AG08396 (cell line): Measurements from ENCODE around the gene FGR.
A peak's percentile ranks its signal among the peaks of the same experiment; 100 is the strongest.

Experiments
- DNase-seq: peaks from one replicate; pipeline ENCODE4 v3.0.0; 2012; ENCODE audit warnings: low spot score, mixed read lengths

FGR gene

DNA sequence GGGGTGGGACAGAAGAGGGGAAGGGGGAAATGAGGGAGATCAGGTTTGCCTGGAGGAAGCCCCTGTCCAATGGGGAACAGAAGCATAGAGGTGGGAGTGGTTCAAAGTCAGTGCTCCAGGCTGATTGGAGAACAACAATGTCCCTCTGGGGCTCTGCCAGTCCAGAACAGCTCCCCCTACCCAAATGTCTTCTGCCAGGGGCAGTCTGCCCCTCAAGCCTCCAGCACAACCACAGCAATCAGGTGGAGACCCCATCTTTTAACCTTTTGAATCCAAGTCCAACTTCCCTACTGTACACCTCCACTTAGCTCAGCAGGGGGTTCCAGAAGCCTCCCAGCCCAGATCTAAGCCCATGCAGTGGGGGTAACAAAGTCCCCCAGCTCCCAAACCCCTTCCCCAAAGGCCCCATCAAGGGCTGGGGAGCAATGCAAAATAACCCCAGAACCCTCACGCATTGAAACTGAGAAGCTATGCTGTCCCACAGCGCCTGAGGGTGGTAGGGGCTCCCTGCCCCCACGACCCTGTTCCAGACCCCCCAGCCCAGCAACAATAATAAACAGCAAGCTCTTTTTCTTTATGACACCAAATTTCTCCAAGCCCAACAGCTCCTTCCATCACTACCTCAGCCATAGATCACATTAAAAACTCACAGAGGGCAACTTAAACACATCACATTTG, 34.3 kb downstream of the FGR start:
- DNase-seq: no peak

- DNase-seq: no peak
Observed at GRCh38 chr1:27599605-27600497, 35.1 kb downstream of the FGR start.

- peak; percentile 84 for DNase-seq
Observed at GRCh38 chr1:27598902-27599528, 36.0 kb downstream of the FGR start.

GRCh38 chr1:27598295-27598687, 36.7 kb downstream of the FGR start:
- DNase-seq: no peak

GRCh38 chr1:27597516-27598294, 37.3 kb downstream of the FGR start:
- no peak for DNase-seq

DNA sequence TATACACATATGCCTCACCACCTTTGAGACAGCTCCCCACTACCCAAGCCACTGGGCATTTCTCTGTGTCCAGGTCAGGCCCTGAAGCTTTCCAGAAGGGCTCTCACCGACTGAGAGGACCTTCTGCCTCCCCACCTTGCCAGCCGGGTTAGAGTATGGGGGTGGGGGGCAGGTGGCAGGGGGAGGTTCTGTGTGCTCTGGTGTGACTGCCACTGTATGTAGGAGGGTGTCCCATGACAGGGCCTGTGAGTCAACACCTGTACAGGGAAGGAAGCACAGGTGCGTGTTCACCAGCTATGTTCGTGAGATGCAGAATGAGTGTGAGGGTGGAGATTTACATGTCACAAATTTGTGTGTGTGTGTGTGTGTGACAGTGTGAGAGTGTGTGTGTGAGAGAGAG, 38.0 kb downstream of the FGR start:
- no peak for DNase-seq

DNA sequence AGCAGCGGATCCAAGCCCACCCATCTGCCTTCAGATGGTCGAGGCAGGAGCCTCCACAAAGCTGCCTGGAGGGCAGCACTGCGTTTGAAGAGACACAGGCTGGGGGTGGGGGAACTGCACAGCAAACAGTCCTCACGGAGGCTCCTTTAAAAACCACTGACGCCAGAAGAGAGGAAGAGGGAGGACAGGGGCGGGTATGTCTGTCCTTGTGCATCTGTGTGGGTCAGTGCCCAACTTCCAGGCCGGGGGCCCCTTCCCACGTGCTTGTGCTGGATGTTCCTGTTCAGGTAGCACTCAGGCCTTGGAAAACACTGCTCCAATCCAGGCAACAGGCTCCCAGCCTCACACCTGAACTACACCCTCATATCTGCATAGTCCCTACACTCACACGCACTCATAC, 38.7 kb downstream of the FGR start:
- no peak for DNase-seq

GRCh38 chr1:27595597-27595996, 39.4 kb downstream of the FGR start:
- no peak for DNase-seq

GRCh38 chr1:27594564-27595510, 40.1 kb downstream of the FGR start:
- DNase-seq: no peak

DNA sequence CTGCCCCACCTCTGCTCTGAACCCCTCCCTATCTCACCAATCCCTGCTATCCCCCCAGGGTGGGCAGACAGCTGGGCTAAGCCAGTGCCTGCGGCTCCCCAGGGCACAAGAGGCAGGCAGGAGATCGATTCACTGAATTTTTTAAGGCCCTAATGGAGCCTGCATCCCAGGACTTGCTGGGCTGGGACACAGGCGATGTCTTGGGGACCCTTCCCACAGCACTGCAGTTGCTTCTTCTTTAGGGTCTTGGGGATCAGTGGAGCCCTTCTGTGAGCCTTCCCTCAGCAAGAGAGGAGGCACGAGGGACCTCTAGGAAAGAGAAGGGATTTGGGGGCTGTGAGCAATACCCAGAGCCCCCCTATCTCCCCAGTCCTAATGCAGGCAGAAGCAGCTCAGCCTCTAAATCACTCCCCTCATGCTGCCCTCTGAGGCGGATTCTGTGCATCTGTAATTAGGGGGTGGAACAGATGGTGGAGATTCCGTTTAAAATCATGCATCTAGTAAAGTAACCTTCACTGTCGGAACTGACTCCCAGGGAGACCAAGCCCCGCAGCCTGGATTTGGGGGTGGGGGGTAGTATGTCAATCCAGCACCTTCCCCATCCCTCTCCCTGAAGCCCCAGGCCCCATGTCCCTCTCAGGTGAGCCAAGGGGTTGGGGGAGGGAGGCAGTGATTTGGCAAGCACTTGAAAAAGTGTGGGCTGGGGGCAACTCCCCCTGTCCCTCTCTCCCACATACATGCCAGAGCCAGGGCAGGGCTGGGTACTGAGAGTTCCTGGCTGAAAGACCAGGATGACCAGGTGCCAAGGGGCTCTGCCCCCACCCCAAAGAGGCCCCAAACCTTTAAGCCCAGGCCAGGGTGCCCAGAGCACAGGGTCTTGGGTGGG, 41.1 kb downstream of the FGR start:
- DNase-seq: no peak

DNA sequence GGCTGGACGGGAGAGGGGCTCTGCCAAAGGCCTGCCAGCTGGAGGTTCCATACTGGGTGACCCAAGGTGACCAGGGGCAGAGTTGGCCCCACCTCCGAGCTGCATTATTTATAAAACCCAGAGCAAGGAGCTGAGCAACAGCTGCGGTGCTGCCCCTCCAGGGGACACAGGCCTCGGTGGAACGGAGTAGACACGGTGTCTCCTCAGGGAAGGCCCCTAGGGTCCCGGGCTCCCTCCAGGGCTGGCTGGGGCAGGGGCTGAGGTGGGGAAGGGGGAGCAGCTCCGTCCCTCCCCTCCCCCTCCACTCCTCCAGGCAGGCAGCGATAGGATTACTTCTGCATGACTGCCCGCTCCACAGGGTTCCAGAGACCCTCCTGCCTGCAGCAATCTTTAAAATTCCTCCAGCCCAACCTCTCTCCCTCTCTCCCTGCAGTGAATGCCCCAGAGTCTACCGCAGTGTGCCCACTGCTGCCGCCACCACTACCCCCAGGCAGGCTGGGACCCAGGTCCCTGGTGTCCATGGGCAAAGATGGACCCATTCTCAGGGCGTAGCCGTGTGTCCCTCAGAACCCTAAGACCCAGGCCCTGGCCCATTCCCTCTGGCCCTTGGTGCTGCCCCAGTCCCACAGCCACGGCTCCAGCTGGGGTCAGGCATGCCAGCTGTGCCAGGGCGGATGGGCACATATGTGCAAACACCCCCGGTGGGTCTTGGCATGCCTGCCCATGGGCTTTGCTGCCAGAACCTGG, 41.9 kb downstream of the FGR start:
- no peak for DNase-seq

DNA sequence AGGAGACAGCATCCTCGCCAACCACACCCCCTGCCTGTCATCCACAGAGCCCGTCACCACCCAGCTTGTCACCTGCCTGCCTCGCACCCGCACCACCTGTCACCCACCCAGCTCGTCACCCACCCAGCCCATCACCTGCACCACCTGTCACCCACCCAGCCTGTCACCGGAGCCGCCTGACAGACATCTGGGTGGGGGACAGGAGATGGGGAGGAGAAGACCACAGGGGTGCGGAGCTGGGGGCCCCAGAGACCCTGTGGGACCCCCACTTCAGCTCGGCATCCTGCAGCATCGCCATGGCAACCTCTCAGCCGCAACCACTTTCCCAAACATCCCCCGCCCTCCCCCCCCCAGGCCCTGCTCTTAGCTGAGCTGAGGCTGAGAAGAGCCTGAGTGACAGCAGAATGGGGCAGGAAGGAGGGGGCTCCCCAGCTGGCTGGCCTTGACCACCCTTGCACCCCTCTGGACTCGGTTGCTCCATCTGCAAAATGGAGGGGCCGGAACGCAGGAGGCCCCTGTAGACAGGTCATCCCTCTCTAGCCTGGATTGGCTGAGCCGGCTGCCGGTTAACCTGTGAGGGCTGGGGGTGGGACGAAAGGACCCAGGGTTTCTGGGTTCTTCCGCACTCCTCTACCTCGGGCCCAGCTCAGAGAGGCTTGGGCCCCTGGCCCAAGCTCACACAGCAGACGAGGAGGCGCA, 42.6 kb downstream of the FGR start:
- no peak for DNase-seq

GRCh38 chr1:27591622-27592021, 43.4 kb downstream of the FGR start:
- DNase-seq: no peak

DNA sequence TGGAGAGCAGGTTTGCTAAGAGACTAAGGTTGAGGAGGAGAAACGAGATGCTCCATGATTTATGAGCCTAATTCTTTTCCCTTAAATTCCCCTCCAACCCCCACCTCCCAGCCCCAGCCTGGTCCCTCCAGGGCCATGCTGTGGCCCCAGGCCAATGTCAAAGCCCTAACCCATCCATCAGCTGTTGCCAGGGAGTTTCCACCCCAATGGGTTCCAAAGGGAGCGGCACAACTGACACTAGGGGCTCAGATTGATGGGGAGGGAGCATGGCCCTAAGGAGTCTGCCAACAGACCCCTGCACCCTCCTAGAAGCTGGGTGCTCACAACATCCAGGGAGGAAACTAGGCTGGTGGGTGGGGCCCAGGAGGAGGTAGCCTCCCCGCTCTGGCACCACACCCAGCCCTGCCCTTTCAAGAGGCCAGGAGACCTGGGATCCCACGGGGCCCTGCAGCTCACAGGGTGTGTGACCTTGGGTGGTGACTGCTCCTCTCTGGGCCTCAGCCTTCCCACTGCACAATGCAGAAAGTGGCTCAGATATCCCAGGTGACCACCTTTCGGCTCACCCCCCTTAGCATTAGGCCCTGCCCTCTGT, 44.0 kb downstream of the FGR start:
- DNase-seq: no peak

GRCh38 chr1:27589841-27590426, 45.1 kb downstream of the FGR start:
- no peak for DNase-seq

DNA sequence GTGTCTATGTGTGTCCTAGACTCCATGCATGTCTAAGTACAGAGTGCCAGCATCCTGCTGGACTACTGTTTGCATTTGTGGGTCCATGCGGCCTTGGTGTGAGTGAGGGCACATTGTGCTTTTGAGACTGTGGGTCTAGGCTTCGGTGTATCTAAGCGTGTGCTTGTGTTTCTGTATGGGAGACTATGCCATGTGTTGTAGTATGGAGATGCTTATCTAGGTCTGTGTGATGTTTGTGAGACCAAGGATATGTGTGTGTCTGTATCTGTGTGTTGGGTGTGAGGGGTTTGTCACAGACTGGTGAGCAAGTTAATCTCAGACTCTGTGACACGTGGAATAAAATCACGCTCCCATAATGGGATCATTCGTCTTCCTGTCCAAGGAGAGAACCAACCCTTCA, 45.5 kb downstream of the FGR start:
- DNase-seq: no peak

- DNase-seq: peak; percentile 78
Observed at GRCh38 chr1:27588256-27589232, 46.4 kb downstream of the FGR start.
